ENCODE results near the gene RHBDF2.

Gene RHBDF2

GRCh38 chr17:76434870-76435269 lies 66.4 kb downstream of the RHBDF2 start:
- FAIRE-seq (no peak), DNase-seq (ENCODE audit: insufficient read length) (no peak)
- TF ChIP-seq POLR2AphosphoS5 (IDR thresholded peaks at IDR 0.05; ENCODE audit: low read depth, low read length) (no peak), TAF1 (IDR thresholded peaks at IDR 0.05; ENCODE audit: borderline replicate concordance, low read depth, low read length) (no peak), POLR2A (IDR thresholded peaks at IDR 0.05; ENCODE audit: low read depth, low read length) (no peak)

- TF ChIP-seq POLR2AphosphoS5 (IDR thresholded peaks at IDR 0.05; ENCODE audit: low read depth, low read length) (no peak), POLR2A (IDR thresholded peaks at IDR 0.05; ENCODE audit: low read depth, low read length) (no peak), TAF1 (IDR thresholded peaks at IDR 0.05; ENCODE audit: borderline replicate concordance, low read depth, low read length) (no peak)
- FAIRE-seq, result no peak
- no peak for DNase-seq (ENCODE audit: insufficient read length)
Observed at GRCh38 chr17:76433693-76434092, 67.5 kb downstream of the RHBDF2 start.

GRCh38 chr17:76432712-76433336 lies 68.4 kb downstream of the RHBDF2 start:
- DNase-seq (ENCODE audit: insufficient read length) (no peak), FAIRE-seq (peak; percentile 57)
- TF ChIP-seq POLR2AphosphoS5 (IDR thresholded peaks at IDR 0.05; ENCODE audit: low read depth, low read length) (no peak), POLR2A (IDR thresholded peaks at IDR 0.05; ENCODE audit: low read depth, low read length) (no peak), TAF1 (IDR thresholded peaks at IDR 0.05; ENCODE audit: borderline replicate concordance, low read depth, low read length) (no peak)

GRCh38 chr17:76432004-76432403 lies 69.2 kb downstream of the RHBDF2 start:
- FAIRE-seq, result no peak
- TF ChIP-seq POLR2AphosphoS5 (IDR thresholded peaks at IDR 0.05; ENCODE audit: low read depth, low read length), result no peak
- TF ChIP-seq TAF1 (IDR thresholded peaks at IDR 0.05; ENCODE audit: borderline replicate concordance, low read depth, low read length), result no peak
- no peak for TF ChIP-seq POLR2A (IDR thresholded peaks at IDR 0.05; ENCODE audit: low read depth, low read length)
- no peak for DNase-seq (ENCODE audit: insufficient read length)

GRCh38 chr17:76431509-76431908 lies 69.7 kb downstream of the RHBDF2 start:
- no peak for FAIRE-seq
- TF ChIP-seq POLR2AphosphoS5 (IDR thresholded peaks at IDR 0.05; ENCODE audit: low read depth, low read length) (no peak), TAF1 (IDR thresholded peaks at IDR 0.05; ENCODE audit: borderline replicate concordance, low read depth, low read length) (no peak), POLR2A (IDR thresholded peaks at IDR 0.05; ENCODE audit: low read depth, low read length) (no peak)
- DNase-seq (ENCODE audit: insufficient read length), result no peak

GRCh38 chr17:76428511-76428910 lies 72.7 kb downstream of the RHBDF2 start:
- TF ChIP-seq POLR2AphosphoS5 (IDR thresholded peaks at IDR 0.05; ENCODE audit: low read depth, low read length), result no peak
- TF ChIP-seq POLR2A (IDR thresholded peaks at IDR 0.05; ENCODE audit: low read depth, low read length), result no peak
- no peak for TF ChIP-seq TAF1 (IDR thresholded peaks at IDR 0.05; ENCODE audit: borderline replicate concordance, low read depth, low read length)
- FAIRE-seq (no peak), DNase-seq (ENCODE audit: insufficient read length) (no peak)

GRCh38 chr17:76427501-76428231 lies 73.6 kb downstream of the RHBDF2 start:
- DNase-seq (ENCODE audit: insufficient read length) (no peak), FAIRE-seq (no peak)
- no peak for TF ChIP-seq POLR2A (IDR thresholded peaks at IDR 0.05; ENCODE audit: low read depth, low read length)
- TF ChIP-seq TAF1 (IDR thresholded peaks at IDR 0.05; ENCODE audit: borderline replicate concordance, low read depth, low read length), result no peak
- TF ChIP-seq POLR2AphosphoS5 (IDR thresholded peaks at IDR 0.05; ENCODE audit: low read depth, low read length), result no peak

- no peak for FAIRE-seq
Observed at GRCh38 chr17:76426853-76427252, 74.4 kb downstream of the RHBDF2 start.

GRCh38 chr17:76422860-76423259 lies 78.4 kb downstream of the RHBDF2 start:
- TF ChIP-seq POLR2A (IDR thresholded peaks at IDR 0.05; ENCODE audit: low read depth, low read length) (no peak), POLR2AphosphoS5 (IDR thresholded peaks at IDR 0.05; ENCODE audit: low read depth, low read length) (no peak), TAF1 (IDR thresholded peaks at IDR 0.05; ENCODE audit: borderline replicate concordance, low read depth, low read length) (no peak)
- DNase-seq (ENCODE audit: insufficient read length) (no peak), FAIRE-seq (no peak)

More at GRCh38 chr17:76426853-76427252, 74.4 kb downstream of the RHBDF2 start:
- no peak for DNase-seq (ENCODE audit: insufficient read length)
- TF ChIP-seq TAF1 (IDR thresholded peaks at IDR 0.05; ENCODE audit: borderline replicate concordance, low read depth, low read length) (no peak), POLR2AphosphoS5 (IDR thresholded peaks at IDR 0.05; ENCODE audit: low read depth, low read length) (no peak), POLR2A (IDR thresholded peaks at IDR 0.05; ENCODE audit: low read depth, low read length) (no peak)

- TF ChIP-seq POLR2A (IDR thresholded peaks at IDR 0.05; ENCODE audit: low read depth, low read length) (no peak), POLR2AphosphoS5 (IDR thresholded peaks at IDR 0.05; ENCODE audit: low read depth, low read length) (no peak), TAF1 (IDR thresholded peaks at IDR 0.05; ENCODE audit: borderline replicate concordance, low read depth, low read length) (no peak)
- no peak for DNase-seq (ENCODE audit: insufficient read length)
- no peak for FAIRE-seq
Observed at GRCh38 chr17:76422406-76422805, 78.8 kb downstream of the RHBDF2 start.

- FAIRE-seq (no peak), DNase-seq (ENCODE audit: insufficient read length) (no peak)
- TF ChIP-seq POLR2A (IDR thresholded peaks at IDR 0.05; ENCODE audit: low read depth, low read length), result no peak
- no peak for TF ChIP-seq POLR2AphosphoS5 (IDR thresholded peaks at IDR 0.05; ENCODE audit: low read depth, low read length)
- TF ChIP-seq TAF1 (IDR thresholded peaks at IDR 0.05; ENCODE audit: borderline replicate concordance, low read depth, low read length), result no peak
Observed at GRCh38 chr17:76421044-76421407, 80.2 kb downstream of the RHBDF2 start.

All from GM12892 (cell line).